Esophagus squamous epithelium (tissue), 5 donors: ENCODE measurements around the gene CNNM4. TPM values are rescaled to one million over a fixed set of nuclear protein-coding genes. Genes with fewer than 3 reads are reported as not detected.

ENCODE experiments used
- DNase-seq: peaks from one replicate; lab custom pipeline; 2025; lab: John Stamatoyannopoulos, UW
- H3K27ac ChIP-seq, 4 donors: fragments of 200-600 bp; sonication (generic); one replicate each; pipeline ENCODE4 v1.5.1; 2016 to 2019; ENCODE audit warnings: mild to moderate bottlenecking in 1 of 4
- H3K27me3 ChIP-seq, 4 donors: fragments of 200-600 bp; sonication (generic); 1 replicate in 3 of 4; 2 replicates in 1 of 4; pipeline versions ENCODE4 v1.5.1 to v1.6.0; 2017 to 2021; ENCODE audit warnings: antibody characterized with exemption in 1 of 4
- H3K36me3 ChIP-seq, 3 donors: fragments of 200-600 bp; sonication (generic); one replicate each; pipeline ENCODE4 v1.5.1; 2016 to 2019
- H3K4me1 ChIP-seq, 3 donors: fragments of 200-600 bp; sonication (generic); one replicate each; pipeline ENCODE4 v1.5.1; 2017 to 2019
- H3K4me3 ChIP-seq, 4 donors: fragments of 200-600 bp; sonication (generic); 1 replicate in 3 of 4; 2 replicates in 1 of 4; pipeline ENCODE4 v1.5.1; 2016 to 2019; ENCODE audit warnings: mild to moderate bottlenecking in 2 of 4, moderate library complexity in 1 of 4
- H3K9me3 ChIP-seq, 3 donors: fragments of 200-600 bp; sonication (generic); one replicate each; pipeline ENCODE4 v1.5.1; 2016 to 2019
- CTCF ChIP-seq, 6 experiments: fragments of 450-650 bp in 4 of 6; fragments of 200-600 bp in 2 of 6; sonication (generic) in 2 of 6; IDR thresholded peaks; one replicate each; pipeline ENCODE4 v1.5.1; 2016 to 2019; ENCODE audit warnings: antibody characterized with exemption in 6 of 6, mild to moderate bottlenecking in 4 of 6, moderate library complexity in 4 of 6
- POLR2A ChIP-seq, 4 donors: fragments of 450-650 bp; IDR thresholded peaks; one replicate each; pipeline ENCODE4 v1.6.1; 2017; ENCODE audit warnings: antibody characterized with exemption in 4 of 4, mild to moderate bottlenecking in 4 of 4, moderate library complexity in 3 of 4
- WGBS, 2 donors: methylation state at CpG; one replicate each; pipeline ENCODE4 v1.1.5; 2018; 5-methylcytosine and 5-hydroxymethylcytosine counted together
- intact Hi-C: fragments of 100-400 bp; cut with DNase I; formaldehyde crosslinking; loops from one replicate; pipeline ENCODE4 v1.15.0; 2022
- total RNA-seq, 4 donors: library from RNA; depleted of rRNA; stranded (reverse); fragments of >200 nt; gene quantifications; one replicate each; pipeline ENCODE4 v1.1.0, GENCODE V29; 2016
- donor health status: DM: yes; HTN: yes; CAD: no.

Gene CNNM4
- total RNA-seq, 4 donors from 2014 or later, result 3.4 to 8.5 (median 6.7) TPM

GRCh38 chr2:96757477-96757860 is 3.2 kb upstream of the CNNM4 start:
- no peak for DNase-seq
- Histone ChIP-seq H3K4me3 (no peak overlapping the region), H3K36me3 (no peaks in the 10 kb centered on the region), H3K9me3 (no peaks in the 10 kb centered on the region), H3K4me1 (peaks cover 13 to 59% (median 27%) of the 10 kb centered on the region in 3 donors), H3K27ac (no peak overlapping the region), H3K27me3 (no peaks in the 10 kb centered on the region)
- intact Hi-C loops, result no loop called here
- WGBS, 2 donors, result 83% methylated on average over 2 of the region's 6 CpGs; no CpG with 5 or more reads in 1 of the 2 donors
- TF ChIP-seq POLR2A (IDR thresholded peaks at IDR 0.05) (no peak), CTCF (IDR thresholded peaks at IDR 0.05) (no peak)

- Histone ChIP-seq H3K9me3 (no peaks in the 10 kb centered on the region), H3K27me3 (no peaks in the 10 kb centered on the region), H3K36me3 (no peaks in the 10 kb centered on the region), H3K4me1 (peaks cover 28 to 66% (median 42%) of the 10 kb centered on the region in 3 donors), H3K4me3 (no peak overlapping the region), H3K27ac (peak overlapping the region in 3 of 4 donors; percentile 18 to 92 (median 30))
- no peak for TF ChIP-seq CTCF (IDR thresholded peaks at IDR 0.05)
- TF ChIP-seq POLR2A (IDR thresholded peaks at IDR 0.05), result no peak
- WGBS, 2 donors, result 71 to 87% methylated on average over 3 of the region's 3 CpGs
- intact Hi-C loops, result no loop called here
- no peak for DNase-seq
Measured at GRCh38 chr2:96758987-96759386, 1.7 kb upstream of the CNNM4 start.

- TF ChIP-seq CTCF (IDR thresholded peaks at IDR 0.05), result no peak
- TF ChIP-seq POLR2A (IDR thresholded peaks at IDR 0.05), result no peak
Measured at GRCh38 chr2:96759548-96759947, 1.2 kb upstream of the CNNM4 start.

GRCh38 chr2:96760986-96761832 is 507 bp downstream of the CNNM4 start:
- no peaks in the 10 kb centered on the region for H3K36me3 ChIP-seq
- no peaks in the 10 kb centered on the region for H3K27me3 ChIP-seq
- no peak for DNase-seq
- intact Hi-C loops, result loop anchor here (10.0 kb wide), 2 partner anchors 126 to 226 kb away; partner anchors contain the start of genes ARID5A and KANSL3
- no peaks in the 10 kb centered on the region for H3K9me3 ChIP-seq
- WGBS, 2 donors, result 71 to 86% methylated on average over 5 to 7 of the region's 59 CpGs
- TF ChIP-seq CTCF (IDR thresholded peaks at IDR 0.05), result peak in 5 of 6 experiments; percentile 13 to 78 (median 59)
- TF ChIP-seq POLR2A (IDR thresholded peaks at IDR 0.05), result no peak
- H3K4me1 ChIP-seq, result peaks cover 31 to 84% (median 50%) of the 10 kb centered on the region in 3 donors
- H3K27ac ChIP-seq, result peak overlapping the region; percentile 84 to 92 (median 90)
- H3K4me3 ChIP-seq, result peak overlapping the region; percentile 45 to 83 (median 71)

More at GRCh38 chr2:96759548-96759947, 1.2 kb upstream of the CNNM4 start:
- Histone ChIP-seq H3K9me3 (no peaks in the 10 kb centered on the region), H3K4me3 (no peak overlapping the region), H3K27me3 (no peaks in the 10 kb centered on the region), H3K36me3 (no peaks in the 10 kb centered on the region), H3K4me1 (peaks cover 31 to 70% (median 48%) of the 10 kb centered on the region in 3 donors), H3K27ac (peak overlapping the region; percentile 18 to 92 (median 80))
- 52 to 62% methylated on average over 2 to 4 of the region's 4 CpGs for WGBS, 2 donors
- intact Hi-C loops, result no loop called here
- DNase-seq, result no peak
